ENCODE data around the gene FNDC10.

The FNDC10 gene

DNA sequence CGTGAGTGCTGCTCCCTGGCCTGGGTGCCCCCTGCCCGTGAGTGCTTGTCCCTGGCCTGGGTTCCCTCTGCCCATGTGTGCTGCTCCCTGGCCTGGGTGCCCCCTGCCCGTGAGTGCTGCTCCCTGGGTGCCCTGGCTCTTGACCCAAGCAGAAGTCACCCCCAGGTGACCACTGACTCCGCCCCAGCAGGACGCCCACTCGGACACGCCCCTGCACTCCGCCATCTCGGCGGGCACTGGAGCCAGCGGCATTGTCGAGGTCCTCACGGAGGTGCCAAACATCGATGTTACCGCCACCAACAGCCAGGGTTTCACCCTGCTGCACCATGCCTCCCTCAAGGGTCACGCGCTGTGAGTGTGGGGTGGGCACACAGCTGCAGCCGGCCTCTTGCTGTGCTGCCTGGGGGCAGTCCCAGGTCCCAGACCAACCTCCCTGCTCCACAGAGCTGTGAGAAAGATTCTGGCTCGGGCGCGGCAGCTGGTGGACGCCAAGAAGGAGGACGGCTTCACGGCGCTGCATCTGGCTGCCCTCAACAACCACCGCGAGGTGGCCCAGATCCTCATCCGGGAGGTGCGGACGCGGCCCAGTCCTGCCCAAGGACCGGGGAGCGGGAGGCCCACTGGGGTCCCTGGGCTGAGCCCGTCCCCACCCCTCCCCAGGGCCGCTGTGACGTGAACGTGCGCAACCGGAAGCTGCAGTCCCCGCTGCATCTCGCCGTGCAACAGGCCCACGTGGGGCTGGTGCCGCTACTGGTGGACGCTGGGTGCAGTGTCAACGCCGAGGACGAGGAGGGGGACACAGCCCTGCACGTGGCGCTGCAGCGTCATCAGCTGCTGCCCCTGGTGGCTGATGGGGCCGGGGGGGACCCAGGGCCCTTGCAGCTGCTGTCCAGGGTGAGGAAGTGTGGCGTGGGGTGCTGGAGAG, 28.2 kb upstream of the FNDC10 start:
- in situ Hi-C loops (cut with MboI; ENCODE audit: low sequenced_read_pairs) = no loop called here

DNA sequence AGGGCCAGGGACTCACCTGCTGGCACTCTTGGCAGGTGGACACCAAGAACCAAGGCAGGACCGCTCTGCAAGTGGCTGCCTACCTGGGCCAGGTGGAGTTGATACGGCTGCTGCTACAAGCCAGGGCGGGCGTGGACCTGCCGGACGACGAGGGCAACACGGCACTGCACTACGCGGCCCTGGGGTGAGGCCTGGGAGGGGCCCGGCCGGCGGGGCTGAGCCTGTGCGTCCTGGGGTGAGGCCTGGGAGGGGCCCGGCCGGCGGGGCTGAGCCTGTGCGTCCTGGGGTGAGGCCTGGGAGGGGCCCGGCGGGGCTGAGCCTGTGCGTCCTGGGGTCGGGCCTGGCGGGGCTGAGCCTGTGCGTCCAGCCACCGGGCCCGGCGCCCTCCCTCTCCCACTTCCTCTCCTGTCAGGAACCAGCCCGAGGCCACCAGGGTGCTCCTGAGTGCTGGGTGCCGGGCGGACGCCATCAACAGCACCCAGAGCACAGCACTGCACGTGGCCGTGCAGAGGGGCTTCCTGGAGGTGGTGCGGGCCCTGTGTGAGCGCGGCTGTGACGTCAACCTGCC, 27.4 kb upstream of the FNDC10 start:
- in situ Hi-C loops (cut with MboI; ENCODE audit: low sequenced_read_pairs) = no loop called here

DNA sequence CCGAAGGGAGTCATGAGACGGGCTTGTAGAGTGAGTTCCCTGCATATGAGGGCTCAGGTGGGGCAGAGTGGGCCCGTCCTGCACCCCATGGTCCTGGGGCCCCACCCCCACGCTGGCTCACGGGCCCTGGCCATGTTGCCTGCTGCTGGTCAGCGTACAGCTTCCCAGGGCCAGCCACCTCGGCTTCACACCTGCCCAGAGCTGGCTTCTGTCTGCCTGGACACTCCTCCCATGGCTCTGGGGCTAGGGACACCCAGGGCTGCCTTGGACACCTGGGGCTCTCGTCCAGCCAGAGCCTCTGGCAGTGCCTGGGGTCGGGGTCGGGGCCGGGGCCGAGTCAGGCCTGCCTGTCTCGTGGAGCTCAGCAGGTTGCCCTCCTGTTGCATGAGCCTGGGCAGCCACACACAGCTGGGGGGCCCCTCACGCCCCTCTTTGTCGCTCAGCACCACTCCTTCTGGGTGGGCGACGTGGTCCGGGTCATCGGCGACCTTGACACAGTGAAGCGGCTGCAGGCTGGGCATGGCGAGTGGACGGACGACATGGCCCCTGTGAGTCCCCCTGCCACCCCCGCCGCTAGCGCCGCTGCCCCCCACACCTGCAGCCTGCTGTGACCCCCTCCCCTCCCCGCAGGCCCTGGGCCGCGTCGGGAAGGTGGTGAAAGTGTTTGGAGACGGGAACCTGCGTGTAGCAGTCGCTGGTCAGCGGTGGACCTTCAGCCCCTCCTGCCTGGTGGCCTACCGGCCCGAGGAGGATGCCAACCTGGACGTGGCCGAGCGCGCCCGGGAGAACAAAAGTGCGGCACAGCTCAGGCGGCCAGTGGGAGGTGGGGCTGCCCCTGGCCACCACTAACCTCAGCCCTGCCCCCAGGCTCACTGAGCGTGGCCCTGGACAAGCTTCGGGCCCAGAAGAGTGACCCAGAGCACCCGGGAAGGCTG, 26.5 kb upstream of the FNDC10 start:
- in situ Hi-C loops (cut with MboI; ENCODE audit: low sequenced_read_pairs) = no loop called here

DNA sequence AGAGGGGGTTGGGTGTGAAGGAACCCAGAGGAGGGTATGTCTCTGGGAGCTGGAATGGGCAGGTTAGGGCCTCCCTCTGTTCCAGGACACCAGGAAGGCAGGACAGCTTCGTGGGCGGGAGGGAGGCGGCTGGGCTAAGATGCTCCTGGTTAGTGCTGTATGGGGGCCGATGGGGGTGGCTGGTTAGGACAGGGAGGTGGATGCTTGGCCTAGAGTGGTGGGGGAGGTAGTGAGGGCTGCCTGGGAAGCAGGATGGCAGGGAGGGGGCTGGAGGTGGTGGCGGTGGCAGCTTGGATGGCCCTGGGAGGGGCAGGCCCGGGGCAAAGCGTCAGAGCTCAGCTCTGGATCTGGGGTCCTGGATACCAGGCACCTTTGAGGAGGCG, 25.9 kb upstream of the FNDC10 start:
- in situ Hi-C loops (cut with MboI; ENCODE audit: low sequenced_read_pairs) = no loop called here

DNA sequence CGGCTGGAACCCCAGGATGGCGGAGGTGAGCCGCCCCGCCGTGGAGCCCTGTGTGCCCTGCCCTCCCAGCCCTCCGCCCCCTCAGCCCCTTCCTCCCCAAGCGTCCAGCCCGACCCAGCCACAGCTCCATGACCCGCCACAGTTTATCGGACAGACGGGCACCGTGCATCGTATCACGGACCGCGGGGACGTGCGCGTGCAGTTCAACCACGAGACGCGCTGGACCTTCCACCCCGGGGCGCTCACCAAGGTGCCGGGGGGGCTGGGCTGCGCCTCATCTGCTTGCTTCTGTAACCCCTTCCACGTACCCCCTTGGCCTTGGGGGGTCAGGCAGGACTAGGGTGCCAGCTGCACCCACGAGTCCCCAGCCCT, 25.5 kb upstream of the FNDC10 start:
- in situ Hi-C loops (cut with MboI; ENCODE audit: low sequenced_read_pairs) = no loop called here

DNA sequence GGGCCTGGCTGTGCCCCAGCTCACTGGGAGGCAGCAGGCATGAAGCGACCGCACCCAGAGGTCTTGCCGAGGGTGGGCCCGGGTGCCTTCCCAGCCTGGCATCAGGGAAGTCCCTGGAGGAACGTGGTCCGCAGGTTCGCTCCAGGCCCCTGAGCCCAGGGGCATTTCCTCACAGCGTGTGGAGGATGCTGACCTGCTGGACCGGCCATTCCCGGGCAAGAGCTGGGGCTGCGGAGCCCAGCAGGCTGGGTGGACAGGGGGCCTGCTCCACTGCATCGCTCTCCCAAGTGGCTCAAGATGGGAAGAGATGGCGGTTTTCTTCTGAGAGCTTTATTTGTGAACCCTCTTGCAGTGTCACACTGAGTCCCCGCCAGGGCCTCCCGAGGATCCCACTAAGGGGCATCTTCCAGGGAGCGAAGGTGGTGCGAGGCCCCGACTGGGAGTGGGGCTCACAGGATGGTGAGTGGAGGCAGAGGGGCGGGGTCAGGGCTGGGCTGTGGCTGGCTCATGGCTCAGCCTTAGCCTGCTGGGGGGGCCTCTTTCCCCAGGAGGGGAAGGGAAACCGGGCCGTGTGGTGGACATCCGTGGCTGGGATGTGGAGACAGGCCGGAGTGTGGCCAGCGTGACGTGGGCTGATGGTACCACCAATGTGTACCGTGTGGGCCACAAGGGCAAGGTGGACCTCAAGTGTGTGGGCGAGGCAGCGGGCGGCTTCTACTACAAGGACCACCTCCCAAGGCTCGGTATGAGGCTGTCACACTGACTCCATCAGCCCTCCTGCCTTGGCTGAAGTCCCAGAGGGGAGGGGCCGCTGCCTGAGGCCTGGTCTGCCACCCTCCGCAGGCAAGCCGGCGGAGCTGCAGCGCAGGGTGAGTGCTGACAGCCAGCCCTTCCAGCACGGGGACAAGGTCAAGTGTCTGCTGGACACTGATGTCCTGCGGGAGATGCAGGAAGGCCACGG, 24.8 kb upstream of the FNDC10 start:
- in situ Hi-C loops (cut with MboI; ENCODE audit: low sequenced_read_pairs) = no loop called here

DNA sequence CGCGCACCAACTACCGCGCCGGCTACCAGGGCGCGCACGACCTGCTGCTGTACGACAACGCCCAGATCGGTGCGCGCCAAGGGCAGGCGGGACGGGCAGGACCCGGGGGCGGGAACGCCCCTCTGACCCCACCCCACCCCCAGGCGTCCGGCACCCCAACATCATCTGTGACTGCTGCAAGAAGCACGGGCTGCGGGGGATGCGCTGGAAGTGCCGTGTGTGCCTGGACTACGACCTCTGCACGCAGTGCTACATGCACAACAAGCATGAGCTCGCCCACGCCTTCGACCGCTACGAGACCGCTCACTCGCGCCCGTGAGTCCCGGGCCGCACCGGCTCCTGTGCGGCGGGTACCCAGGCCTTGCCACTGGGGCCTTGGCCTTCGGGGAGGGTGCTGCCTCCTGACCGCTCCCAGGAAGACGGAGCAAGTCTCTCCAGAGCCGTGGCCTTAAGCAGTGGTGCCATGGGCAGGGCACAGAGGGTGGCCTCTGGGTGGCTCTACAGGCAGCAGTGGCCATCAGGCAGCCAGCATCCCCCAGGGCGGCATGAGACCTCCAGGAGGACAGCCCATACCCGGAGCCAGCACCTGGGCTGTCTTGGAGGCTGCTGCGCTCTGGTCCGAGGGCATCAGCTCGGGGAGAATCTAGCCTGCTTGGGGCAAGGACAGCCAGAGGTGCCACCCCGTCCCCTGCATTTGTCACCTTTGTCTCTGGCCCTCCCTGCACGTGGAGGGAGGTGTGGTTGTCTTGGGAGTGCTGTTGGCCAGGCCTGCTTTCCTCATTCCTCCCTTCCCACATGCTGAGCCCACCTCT, 23.9 kb upstream of the FNDC10 start:
- in situ Hi-C loops (cut with MboI; ENCODE audit: low sequenced_read_pairs) = no loop called here

DNA sequence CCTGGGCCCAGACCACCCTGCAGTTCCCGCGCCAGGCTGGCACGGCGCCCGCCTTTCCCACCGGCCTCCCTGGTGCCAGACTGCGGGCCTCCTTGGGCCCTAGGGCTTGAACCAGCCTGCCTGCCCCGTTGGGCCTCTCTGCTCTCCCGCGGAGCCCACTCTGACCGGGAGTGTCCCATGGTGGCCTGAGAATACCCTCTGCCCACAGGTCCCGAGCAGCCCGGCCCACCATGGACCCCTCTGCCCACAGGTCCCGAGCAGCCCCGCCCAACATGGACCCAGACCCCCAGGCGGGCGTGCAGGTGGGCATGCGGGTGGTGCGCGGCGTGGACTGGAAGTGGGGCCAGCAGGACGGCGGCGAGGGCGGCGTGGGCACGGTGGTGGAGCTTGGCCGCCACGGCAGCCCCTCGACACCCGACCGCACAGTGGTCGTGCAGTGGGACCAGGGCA, 23.3 kb upstream of the FNDC10 start:
- in situ Hi-C loops (cut with MboI; ENCODE audit: low sequenced_read_pairs) = no loop called here

DNA sequence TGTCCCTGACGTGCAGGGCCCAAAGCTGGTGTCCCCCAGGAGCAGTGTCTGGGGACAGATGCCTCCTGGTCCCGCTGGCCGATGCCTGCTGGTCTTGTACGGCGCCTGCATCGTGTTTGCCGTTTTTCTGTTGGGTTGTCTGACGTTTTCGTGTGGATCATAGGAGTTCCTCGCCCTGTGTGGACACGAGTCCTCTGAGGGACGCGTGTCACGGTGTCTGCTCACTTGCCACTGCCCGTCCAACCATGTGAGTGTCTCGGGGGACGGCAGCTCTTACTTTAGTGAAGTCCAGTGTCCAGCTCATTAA, 22.8 kb upstream of the FNDC10 start:
- in situ Hi-C loops (cut with MboI; ENCODE audit: low sequenced_read_pairs) = no loop called here

DNA sequence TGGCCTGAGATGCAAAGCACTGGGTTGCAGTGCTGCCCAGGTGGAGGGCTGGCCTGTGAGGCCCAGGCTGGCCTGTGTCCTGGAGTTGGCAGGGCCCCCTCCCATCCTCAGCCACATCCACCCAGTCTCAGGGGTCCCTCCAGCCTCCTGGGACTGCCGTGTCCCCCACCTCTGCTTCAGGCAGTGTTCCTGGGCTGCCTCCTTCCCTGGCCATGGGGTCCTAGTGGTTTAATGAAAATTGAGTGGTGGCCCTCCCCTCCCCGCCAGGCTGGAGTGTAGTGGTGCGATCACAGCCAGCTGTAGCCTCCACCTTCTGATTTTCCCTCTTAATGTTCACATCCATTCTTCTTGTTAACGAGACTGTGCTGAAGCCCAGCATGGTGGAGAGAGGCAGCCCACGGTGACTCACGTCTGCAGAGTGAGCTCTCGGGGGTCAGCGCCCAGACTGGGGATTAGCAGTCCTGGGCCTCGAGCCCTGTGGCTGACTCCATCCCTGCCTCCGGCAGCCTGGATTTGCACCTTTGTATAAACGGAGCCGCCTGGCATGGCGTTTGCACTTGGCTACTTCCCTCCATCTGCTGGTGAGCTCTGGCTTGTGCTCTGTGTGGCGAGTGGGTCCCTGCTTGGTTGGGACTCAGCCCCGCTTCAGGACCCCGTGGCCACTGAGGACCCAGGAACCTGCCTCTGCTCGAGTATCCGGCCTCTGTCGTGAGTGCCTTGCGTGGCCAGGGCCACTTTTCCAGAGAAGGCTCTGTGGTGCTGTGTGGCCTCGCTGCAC, 22.3 kb upstream of the FNDC10 start:
- in situ Hi-C loops (cut with MboI; ENCODE audit: low sequenced_read_pairs) = no loop called here

DNA sequence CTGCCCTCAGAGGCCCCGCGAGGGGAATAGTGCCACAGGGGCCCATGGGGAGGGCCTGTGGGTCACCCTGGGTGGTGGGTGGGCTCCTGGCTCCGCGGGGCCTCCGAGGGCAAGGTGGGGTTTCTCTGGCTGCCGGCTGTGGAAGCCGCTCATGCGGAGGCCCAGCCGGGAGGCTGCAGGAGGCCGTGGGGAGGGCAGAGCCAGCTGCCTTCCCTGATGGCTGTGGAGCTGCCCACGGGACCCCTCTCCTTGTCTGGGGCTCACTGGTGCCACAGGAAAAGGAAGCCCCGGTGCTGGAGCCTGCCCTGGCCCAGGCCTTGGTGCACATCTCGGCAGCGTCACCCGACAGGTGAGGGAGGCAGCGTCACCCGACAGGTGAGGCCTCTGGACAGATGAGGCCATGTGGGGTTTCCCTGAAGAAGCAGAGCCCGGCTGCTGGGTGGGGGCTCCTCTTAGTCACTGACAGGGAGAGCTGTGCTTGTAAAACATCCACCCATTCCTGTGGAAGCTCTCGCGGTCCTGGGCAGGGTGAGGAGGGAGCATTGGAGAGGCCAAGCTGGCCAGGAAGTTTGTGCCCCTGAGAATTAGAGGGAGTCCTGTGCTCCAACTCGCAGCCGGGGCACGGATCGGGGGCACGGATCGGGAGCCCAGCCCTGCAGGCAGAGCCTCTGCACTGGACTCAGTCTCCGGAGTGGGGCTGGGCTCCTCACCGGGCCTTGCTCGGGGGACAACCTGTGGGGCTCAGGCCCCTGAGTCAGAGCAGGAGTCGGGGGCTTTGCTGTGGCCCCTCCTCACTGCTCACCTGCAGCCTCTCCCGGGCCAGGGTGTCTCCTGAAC, 21.5 kb upstream of the FNDC10 start:
- in situ Hi-C loops (cut with MboI; ENCODE audit: low sequenced_read_pairs) = no loop called here

DNA sequence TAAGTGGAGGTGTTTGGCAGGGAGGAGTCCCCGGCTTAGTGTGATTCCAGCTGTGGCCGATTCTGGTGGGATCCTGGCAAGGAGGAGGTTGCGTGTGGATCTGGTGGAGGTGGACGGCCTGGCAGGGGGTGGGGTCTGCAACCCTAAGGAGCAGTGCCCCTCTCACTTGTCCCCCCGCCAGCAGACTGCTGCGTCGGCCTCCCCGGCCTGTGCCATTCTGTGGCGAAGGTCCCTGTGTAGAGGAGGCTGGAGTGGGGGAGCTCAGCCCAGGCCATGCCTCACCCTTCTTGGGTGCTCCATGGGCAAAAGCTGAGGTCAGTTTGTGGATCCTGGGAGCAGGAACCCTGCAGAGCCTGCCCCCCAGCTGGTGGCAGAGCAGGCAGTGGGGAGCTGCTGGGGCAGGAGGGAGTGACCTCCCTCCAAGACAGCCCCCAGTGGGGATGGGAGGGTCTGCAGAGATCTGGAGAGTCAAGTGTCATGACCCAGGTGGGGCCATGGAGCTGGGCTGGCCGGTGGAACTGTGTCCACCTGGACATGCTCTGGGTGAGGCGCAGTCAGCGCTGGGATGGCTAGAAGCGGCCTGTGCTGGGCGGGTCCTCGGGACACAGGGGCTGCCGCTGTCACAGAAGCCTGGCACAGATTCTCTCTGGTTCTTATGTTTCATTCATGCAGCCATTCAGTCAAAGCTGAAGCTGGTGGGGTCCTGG, 20.7 kb upstream of the FNDC10 start:
- in situ Hi-C loops (cut with MboI; ENCODE audit: low sequenced_read_pairs) = no loop called here

DNA sequence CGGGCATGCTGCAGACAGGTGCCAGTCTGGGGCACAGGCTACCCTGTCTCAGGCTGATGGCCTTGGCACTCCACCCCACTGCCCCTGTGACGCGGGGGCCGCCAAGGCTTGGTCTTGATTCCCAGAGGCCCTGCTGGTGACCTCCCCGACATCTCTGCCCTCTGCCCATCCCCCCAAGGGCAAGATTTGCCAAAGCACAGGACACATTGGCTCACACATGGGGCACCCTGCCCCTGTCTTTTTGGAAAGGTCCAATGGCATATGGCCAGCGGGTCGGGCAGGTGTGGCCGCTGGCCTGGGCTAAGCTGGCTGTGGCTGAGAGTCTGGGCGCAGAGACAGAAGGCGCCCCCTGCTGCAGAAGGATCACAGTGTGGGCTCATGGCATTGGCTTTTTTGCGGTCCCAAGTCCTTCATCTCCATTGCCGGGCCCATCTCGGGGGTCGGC, 20.0 kb upstream of the FNDC10 start:
- in situ Hi-C loops (cut with MboI; ENCODE audit: low sequenced_read_pairs) = no loop called here

DNA sequence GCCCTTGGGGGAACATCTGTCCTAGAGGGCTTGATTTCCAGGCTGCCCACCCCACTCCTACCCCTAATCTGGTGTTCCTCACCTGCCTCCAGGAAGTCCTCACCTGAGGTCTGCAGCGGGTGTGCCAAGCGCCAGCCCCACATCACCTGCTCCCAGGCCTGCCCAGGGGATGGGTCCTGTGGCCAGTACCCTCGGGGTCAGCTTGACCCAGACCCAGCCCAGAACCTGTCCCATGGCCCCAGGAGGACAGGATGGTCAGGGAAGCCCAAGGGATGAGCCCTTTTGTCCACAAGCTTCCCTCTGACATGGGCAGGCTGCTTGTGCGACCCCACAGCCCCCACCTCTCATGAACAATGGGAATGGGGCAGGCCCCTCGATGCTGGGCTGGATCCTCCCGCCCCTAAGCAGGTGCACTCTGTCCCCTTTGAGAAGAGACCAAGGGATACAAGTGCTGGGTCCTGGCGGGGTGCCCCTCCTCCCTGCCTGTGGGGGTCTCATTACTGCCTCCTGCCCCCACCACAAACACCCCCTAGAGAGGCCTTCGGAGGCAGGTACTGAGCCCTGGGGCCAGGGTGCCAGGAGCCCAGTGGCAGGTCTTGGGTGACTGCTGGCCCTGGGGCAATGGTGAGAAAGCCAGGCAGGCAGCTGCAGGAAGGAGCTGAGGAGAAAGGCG, 18.6 kb upstream of the FNDC10 start:
- in situ Hi-C loops (cut with MboI; ENCODE audit: low sequenced_read_pairs) = no loop called here

DNA sequence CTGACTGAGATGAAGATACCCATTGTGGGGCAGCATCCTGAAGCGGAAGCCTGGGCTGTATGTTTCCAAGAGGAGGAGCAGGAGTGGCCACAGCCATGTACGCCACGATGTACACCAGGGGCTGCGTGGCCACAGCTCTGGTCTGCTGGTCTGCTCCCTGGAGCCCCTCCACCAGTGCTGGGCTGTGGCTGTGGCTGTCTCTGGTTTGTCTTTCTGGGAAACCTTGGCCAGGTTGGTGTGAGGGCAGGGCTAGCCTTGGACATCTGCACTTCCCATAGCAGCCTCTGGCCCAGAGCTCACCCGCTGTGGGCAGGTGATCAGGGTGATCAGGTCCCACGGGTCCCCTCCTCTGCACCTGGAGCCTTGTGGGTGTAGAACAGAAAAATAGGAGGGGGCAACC, 18.0 kb upstream of the FNDC10 start:
- in situ Hi-C loops (cut with MboI; ENCODE audit: low sequenced_read_pairs) = no loop called here

DNA sequence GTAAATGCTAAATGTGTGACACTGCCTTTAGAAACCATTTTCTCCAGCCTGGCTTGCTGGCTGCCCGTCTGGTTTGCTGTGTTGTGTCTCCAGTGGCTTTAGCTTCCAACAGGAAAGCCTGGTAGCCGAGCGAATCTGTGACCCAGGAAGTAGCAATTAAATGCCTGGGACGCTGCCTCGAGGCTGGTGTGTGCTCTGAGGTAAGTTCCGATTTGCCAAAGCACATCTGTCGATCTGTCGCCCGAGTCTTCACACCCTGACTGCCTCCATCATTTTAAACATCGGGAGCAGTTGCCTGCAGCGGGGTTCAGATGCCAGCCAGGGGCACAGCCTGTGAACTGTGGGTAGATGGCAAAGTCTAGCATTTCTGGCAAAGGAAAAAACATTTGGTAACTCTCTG, 17.6 kb upstream of the FNDC10 start:
- in situ Hi-C loops (cut with MboI; ENCODE audit: low sequenced_read_pairs) = no loop called here

DNA sequence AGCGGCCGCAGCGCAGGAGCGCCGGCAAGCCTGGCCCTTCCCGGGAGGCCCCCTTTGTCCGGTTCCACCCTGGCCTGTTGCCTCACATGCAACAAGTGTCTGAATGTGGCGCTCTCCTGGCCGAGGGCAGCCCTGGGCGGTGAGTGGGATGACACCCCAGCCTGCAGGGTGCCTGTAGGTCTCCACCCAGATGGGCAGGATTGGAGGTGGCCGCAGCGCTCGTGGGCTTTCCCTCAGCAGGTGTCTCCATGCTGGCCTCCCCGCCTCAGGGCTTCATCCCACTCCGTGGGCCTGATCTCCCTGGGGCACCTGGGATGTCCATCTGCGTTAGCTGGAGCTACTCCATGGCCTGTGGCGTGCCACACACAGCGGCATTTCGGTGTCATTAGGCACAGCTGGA, 16.9 kb upstream of the FNDC10 start:
- in situ Hi-C loops (cut with MboI; ENCODE audit: low sequenced_read_pairs) = no loop called here
